ENCODE results near the gene FAM221B.

FAM221B gene

GRCh38 chr9:35816708-35817107 lies 11.8 kb downstream of the FAM221B start:
- no peak for DNase-seq (ENCODE audit: low read depth)

DNA sequence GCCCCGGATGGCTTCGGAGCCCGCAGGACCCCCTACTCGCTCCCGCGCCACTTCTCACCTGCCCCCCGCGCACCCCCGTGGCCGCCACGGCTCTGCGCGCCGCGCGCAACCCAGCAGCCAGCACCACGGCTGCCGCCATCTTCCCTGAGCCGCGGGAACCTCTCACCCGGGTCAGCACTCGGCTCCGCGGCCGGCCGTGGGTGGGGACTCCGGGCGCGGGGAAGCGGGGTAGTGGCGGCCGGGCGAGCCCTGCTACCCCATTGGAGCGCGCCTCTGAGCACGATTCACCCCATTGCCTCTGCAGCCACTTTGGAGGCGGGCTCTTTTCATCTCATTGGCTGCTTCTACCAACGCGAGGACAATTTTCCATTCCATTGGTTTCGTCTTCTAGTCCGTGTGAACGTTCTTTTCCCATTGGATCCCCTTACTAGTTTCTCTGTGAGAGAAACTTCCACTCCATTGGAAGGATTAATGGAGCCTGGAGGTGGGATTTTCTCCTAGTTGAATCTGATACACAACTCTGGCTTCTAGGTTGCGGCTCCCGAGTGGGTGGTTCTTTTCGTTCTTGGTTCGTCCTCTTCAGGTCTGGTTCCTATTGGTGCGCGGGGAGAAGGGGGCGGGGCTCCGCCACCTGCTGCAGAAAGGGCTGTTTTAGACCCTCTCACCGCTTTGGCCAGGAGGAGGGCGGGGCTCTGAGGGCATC lies 13.5 kb downstream of the FAM221B start, which contains the start of gene HINT2:
HINT2 (minus strand) TSS at position 202 of the 703 bp plus-strand sequence; CDS start at position 139, 63 bp downstream.
- DNase-seq (ENCODE audit: low read depth), result peak; percentile 94

GRCh38 chr9:35814106-35814840 lies 14.3 kb downstream of the FAM221B start:
- no peak for DNase-seq (ENCODE audit: low read depth)

DNA sequence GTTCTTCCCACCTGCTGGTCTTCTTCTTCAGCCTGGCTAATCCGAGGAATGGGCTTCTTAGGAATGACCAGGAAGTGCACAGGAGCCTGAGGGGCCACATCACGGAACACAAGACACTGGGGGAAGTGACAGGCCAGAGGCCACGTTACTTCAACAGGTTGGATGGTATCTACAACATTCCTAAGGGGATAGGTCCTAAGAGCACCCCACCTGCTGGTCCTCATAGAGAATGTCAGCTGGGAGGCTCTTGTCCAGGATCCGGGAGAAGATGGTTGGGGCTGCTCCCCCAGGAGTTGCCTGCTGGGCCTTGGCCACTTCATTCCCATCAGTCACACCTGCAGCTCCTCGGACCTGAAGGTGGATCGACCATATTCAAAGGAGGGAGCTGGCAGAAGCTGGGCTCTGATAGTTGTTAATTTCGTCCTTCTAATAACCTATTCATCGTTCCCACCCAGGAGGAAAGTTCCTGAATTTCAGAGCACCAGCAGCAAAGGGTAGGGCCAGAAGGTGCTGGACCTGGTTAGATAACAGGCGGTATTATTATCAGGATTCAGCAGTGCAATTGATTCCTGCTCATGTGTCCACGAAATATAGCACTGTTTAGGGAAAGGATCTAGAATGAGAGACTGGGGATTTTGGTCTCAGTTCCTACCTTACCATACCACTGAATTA lies 15.0 kb downstream of the FAM221B start:
- no peak for DNase-seq (ENCODE audit: low read depth)

DNA sequence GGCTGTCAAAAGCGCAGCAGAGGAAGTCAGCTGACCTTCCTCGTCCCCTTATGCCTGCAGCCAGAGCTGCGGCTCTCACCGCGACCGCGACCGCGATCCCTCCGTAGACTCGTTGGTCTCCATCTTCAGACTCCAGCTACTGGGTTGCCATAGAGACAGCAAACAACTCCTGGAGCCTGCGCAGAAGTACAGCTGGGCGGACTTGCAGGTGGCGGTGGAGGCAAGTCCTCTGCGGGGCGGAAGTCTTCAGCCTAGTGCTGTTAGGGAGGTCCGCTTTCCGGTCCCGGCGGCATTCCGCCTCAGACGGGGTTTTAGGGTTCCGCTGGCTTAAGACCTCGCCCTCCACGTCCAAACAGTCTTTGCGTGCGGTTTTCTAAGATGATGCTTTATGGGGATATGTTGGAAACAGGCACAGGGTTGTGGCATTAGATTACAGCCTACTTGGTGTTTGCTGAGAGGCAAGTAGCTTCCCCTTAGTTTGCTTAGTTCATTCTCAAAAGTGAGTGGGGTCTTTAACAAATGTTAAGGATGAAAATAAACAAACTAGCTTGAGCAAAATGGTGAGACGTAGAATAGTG lies 16.4 kb downstream of the FAM221B start, which contains the start of gene SPAG8:
SPAG8 (minus strand) TSS at position 238 of the 578 bp plus-strand sequence; CDS start at position 123, 115 bp downstream.
- peak; percentile 85 for DNase-seq (ENCODE audit: low read depth)

- DNase-seq (ENCODE audit: low read depth), result no peak
Observed at GRCh38 chr9:35811381-35812024, 17.0 kb downstream of the FAM221B start.

- DNase-seq (ENCODE audit: low read depth), result no peak
Observed at GRCh38 chr9:35810122-35810521, 18.4 kb downstream of the FAM221B start.

DNA sequence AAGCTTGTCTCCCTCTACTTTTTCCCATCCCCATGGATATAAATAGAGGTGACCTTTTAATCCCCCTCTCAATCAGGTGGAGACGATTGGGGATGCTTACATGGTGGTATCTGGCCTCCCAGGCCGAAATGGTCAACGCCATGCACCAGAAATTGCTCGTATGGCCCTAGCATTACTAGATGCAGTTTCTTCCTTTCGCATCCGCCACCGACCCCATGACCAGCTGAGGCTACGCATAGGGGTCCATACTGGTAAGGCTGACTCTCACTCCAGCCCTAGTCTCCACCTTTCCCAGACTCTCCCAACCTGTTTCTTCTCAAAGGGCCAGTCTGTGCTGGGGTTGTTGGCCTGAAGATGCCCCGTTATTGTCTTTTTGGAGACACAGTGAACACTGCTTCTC lies 20.1 kb downstream of the FAM221B start:
- no peak for DNase-seq (ENCODE audit: low read depth)

DNA sequence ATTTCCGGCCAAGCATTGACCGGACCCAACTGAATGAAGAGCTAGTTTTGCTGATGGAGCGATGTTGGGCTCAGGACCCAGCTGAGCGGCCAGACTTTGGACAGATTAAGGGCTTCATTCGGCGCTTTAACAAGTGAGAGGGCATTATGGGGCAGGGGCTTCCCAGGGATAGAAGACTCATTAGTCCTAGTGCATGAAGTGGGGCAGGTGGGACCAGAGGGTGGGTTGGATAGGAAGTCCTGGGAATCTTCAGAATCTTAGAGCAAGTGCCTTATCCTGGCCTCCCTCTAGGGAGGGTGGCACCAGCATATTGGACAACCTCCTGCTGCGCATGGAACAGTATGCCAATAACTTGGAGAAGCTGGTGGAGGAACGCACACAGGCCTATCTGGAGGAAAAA lies 22.4 kb downstream of the FAM221B start:
- DNase-seq (ENCODE audit: low read depth), result no peak

- DNase-seq (ENCODE audit: low read depth), result no peak
Observed at GRCh38 chr9:35801328-35802128, 27.0 kb downstream of the FAM221B start.

DNA sequence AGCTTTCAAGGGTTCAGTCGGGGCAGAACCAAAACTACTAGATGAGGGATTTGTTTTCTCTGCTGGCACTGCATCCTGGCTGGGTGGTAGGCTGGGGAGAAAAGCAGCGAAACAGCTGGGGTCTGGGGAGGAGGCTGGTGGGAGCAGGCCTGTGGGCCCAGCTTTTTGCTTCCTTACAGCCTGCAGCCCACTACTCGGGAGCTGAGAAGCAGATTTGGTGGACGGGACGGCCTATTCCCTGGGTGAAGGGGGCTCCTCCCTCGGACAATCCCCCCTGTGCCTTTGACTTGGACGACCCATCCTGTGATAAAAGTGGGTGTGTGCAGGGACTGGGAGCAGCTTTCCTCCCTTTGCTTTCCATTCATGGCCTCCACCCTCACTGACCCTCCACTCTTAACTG lies 28.0 kb downstream of the FAM221B start:
- DNase-seq (ENCODE audit: low read depth), result no peak

DNA sequence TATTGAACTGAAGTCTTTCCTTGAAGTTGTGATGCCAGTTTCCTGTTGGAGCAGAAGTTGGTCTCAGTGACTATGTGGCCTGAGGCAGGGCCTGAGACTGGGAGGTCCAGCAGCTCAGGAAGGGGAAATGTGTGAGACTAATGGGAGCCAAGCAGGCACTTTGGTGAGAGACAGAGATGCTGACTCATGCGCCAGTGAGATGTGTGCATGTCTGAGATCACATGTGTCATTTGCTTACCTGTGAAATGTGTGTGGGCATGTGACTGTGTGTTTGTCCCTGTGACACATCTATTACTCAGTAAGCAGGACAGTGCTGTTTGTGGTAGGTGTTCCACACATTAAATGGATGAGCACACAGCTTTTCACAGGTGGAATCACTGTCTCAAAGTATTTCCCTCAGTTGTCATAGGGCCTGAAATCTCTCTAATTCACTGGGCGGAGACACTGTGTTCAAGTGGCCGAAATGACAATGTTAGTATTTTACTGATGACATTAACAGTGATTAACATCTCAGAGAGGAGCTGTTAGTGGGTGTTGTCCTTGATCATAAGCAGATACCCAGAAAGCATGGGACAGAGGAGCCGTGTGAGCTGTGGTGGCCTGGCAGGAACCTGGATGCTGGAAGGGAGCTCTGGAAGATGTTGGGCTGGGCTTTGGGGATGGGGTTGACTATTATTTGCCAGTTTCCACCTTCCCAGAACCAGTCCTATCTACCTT lies 29.7 kb downstream of the FAM221B start:
- no peak for DNase-seq (ENCODE audit: low read depth)

- DNase-seq (ENCODE audit: low read depth), result no peak
Observed at GRCh38 chr9:35797311-35798109, 31.0 kb downstream of the FAM221B start.

DNA sequence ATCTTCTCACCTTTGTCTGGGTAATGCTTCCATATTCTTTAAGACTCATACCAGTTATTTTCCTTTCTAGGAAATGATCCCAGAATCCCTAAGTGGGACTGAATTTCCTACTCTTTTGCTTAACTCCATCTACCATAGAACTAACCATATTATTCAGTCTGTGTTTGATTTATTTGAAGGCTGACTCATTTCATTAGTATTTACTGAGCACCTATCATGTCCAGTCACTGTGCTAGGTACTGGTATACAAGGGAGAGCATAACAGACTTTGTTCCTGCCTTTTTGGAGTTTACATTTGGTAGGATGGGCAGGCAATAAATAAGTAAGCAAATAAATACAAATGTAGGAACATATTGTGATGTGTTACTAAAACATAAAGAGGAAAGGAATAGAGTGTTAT lies 32.8 kb downstream of the FAM221B start:
- DNase-seq (ENCODE audit: low read depth), result no peak

DNA sequence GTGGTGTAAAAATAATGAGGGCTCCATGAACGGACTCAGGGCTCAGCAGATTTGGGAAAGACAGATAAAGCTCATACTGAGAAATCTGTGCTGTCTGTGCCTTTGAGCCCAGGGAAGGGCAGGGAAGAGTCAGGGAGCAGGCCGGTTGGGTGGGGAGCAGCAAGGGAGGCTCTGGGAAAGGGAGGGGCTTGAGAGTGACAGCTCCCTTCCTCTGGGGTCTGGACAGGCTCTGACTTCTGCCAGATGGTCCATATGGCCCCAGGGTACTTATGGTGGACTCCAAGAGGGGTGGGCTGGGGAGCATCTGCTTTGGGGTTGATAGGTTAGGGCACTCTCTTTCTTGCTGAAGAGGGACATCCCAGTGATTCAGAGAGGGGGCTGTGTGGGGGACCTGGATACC lies 35.1 kb downstream of the FAM221B start:
- no peak for DNase-seq (ENCODE audit: low read depth)

DNA sequence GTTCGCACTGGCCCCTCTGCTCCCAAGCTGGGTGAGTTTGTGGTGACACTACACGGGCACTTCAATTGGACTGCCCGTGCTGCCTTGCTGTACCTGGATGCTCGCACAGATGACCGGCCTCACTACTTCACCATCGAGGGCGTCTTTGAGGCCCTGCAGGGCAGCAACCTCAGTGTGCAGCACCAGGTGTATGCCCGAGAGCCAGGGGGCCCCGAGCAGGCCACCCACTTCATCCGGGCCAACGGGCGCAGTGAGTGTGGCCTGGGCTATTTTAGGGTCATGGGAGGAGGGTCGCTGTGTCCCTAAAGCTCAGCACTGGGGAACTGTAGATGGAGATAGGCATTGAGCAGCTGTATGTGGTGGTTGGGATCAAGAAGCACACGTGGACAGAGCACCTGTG lies 35.7 kb downstream of the FAM221B start:
- no peak for DNase-seq (ENCODE audit: low read depth)

DNA sequence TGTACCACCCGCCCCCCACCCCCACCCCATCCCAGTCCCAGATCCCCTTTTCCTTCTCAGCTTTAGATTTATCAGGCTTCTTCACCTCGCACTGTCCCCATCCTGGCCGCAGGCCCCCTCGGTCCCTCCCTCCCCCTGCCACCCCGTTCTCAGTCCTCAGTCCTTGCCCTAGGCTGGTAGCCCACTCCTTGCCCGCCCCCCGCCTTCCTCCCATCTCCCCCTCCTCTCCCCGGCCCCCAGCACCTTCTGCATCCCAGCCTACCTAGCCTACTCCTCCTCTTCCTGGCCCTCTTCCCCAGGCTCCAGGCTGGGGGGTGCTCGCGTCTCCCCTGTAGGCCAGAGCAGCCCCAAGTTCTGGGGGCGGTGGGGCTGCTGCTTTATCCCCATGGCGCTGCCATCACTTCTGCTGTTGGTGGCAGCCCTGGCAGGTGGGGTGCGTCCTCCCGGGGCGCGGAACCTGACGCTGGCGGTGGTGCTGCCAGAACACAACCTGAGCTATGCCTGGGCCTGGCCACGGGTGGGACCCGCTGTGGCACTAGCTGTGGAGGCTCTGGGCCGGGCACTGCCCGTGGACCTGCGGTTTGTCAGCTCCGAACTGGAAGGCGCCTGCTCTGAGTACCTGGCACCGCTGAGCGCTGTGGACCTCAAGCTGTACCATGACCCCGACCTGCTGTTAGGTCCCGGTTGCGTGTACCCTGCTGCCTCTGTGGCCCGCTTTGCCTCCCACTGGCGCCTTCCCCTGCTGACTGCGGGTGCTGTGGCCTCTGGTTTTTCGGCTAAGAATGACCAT lies 36.3 kb downstream of the FAM221B start:
- no peak for DNase-seq (ENCODE audit: low read depth)

- no peak for DNase-seq (ENCODE audit: low read depth)
Observed at GRCh38 chr9:35791297-35791921, 37.1 kb downstream of the FAM221B start, which contains the start of gene NPR2. Gene NPR2, plus strand, starts transcription at chr9:35791591. Its CDS starts 818 bp downstream, at chr9:35792409.

Data from stimulated activated CD8-positive, alpha-beta memory T cell treated with anti-CD3 and anti-CD28 coated beads, Interleukin-12 subunit alpha, Interleukin-12 subunit beta, amount 100 ng/mL, for 4 hours (primary cell).